HCT116 (cell line): ENCODE data around the gene SPTLC1. TPM values are rescaled to one million over a fixed set of nuclear protein-coding genes. Genes with fewer than 3 reads are reported as not detected.

Source experiments
- ATAC-seq: fragments of 200-7000 bp; cut with Tn5 transposase; 2 replicates; pipeline ENCODE4 v1.9.1; 2020; ENCODE audit warnings: mild to moderate bottlenecking, moderate library complexity
- BruUV-seq: library from RNA; stranded (reverse); fragments of 400-500 nt; replicated peaks from 2 replicates; lab custom pipeline; 2021; lab: Mats Ljungman, UMichigan
- CTCF ChIA-PET: fragments of 300-600 bp; sonication (Branson Sonifier 250); formaldehyde crosslinking; loops from one replicate; lab custom pipeline; 2021; ENCODE audit warnings: antibody characterized with exemption; lab: Charles Lee
- POLR2A ChIA-PET: fragments of 300-600, 350-600 bp; sonication (Branson Sonifier 250); formaldehyde crosslinking; loops from one replicate; lab custom pipeline; 2021; ENCODE audit warnings: antibody characterized with exemption; lab: Charles Lee
- RAD21 ChIA-PET, 2 experiments: fragments of 300-600 bp; sonication (Branson Sonifier 250); formaldehyde crosslinking; loops; one replicate each; lab custom pipeline; 2023; ENCODE audit warnings: low total read pairs in 2 of 2; ENCODE audit not compliant: uncharacterized antibody in 2 of 2, unreplicated experiment in 2 of 2, low non-redundant PET in 1 of 2; lab: Charles Lee
- DNase-seq: peaks from one replicate; pipeline ENCODE4 v3.0.0-alpha.2; 2010; ENCODE audit warnings: low read depth, low spot score
- H2AFZ ChIP-seq: fragments of 200-600 bp; shearing (Covaris generic), sonication (generic); 2 replicates; pipeline ENCODE4 v1.6.1; 2017; ENCODE audit warnings: low read depth, mixed run types, mixed read lengths, antibody characterized with exemption, low read length; ENCODE audit not compliant: poor library complexity, severe bottlenecking
- H3K27ac ChIP-seq: 2 replicates; pipeline ENCODE4 v1.5.1; 2012; ENCODE audit warnings: low read depth, low read length
- H3K27me3 ChIP-seq: fragments of 200-600 bp; sonication (generic); 2 replicates; pipeline ENCODE4 v1.6.1; 2016; ENCODE audit warnings: mixed run types, low read length, mixed read lengths; ENCODE audit not compliant: insufficient read depth
- H3K36me3 ChIP-seq, 2 experiments: fragments of 200-500 bp in 1 of 2; fragments of 200-600 bp in 1 of 2; sonication (Bioruptor generic) in 1 of 2; sonication (generic) in 1 of 2; 2 replicates each; pipeline versions ENCODE4 v1.5.1 to v1.6.1; 2014 to 2016; ENCODE audit warnings: low read length in 2 of 2, inconsistent platforms in 1 of 2, mixed read lengths in 1 of 2, mixed run types in 1 of 2; ENCODE audit not compliant: insufficient read depth in 2 of 2, control insufficient read depth in 1 of 2
- H3K4me1 ChIP-seq, 2 experiments: fragments of 200-600 bp in 1 of 2; sonication (generic) in 1 of 2; 2 replicates each; pipeline versions ENCODE4 v1.5.1 to v1.6.1; 2012 to 2017; ENCODE audit warnings: low read length in 2 of 2, inconsistent platforms in 1 of 2, mild to moderate bottlenecking in 1 of 2, mixed read lengths in 1 of 2, mixed run types in 1 of 2, moderate library complexity in 1 of 2; ENCODE audit not compliant: insufficient read depth in 2 of 2, control insufficient read depth in 1 of 2
- H3K4me2 ChIP-seq: fragments of 200-600 bp; sonication (generic); 2 replicates; pipeline ENCODE4 v1.6.1; 2017; ENCODE audit warnings: mixed run types, low read length, mixed read lengths
- H3K4me3 ChIP-seq, 2 experiments: fragments of 200-600 bp in 1 of 2; sonication (generic) in 1 of 2; replicated peaks in 1 of 2; 2 replicates each; pipeline ENCODE4 v1.5.1; 2011 to 2016; ENCODE audit warnings: low read length in 2 of 2, control low read depth in 1 of 2, low read depth in 1 of 2, mild to moderate bottlenecking in 1 of 2, mixed read lengths in 1 of 2, mixed run types in 1 of 2
- H3K79me2 ChIP-seq: fragments of 200-600 bp; sonication (generic); 2 replicates; pipeline ENCODE4 v1.6.1; 2017; ENCODE audit warnings: mild to moderate bottlenecking, mixed run types, low read length, moderate library complexity, mixed read lengths; ENCODE audit not compliant: insufficient read depth
- H3K9ac ChIP-seq: fragments of 200-600 bp; sonication (generic); 2 replicates; pipeline ENCODE4 v1.6.1; 2016; ENCODE audit warnings: low read length, mixed read lengths
- H3K9me2 ChIP-seq: fragments of 200-600 bp; sonication (generic), shearing (Covaris generic); 2 replicates; pipeline ENCODE4 v1.6.1; 2017; ENCODE audit warnings: mixed run types, mild to moderate bottlenecking, moderate library complexity; ENCODE audit not compliant: insufficient read depth
- H3K9me3 ChIP-seq, 2 experiments: fragments of 200-500 bp in 1 of 2; fragments of 200-600 bp in 1 of 2; sonication (Bioruptor generic) in 1 of 2; sonication (generic) in 1 of 2; 2 replicates each; pipeline ENCODE4 v1.6.1; 2014 to 2017; ENCODE audit warnings: low read length in 2 of 2, mixed read lengths in 2 of 2, inconsistent platforms in 1 of 2, low read depth in 1 of 2, mild to moderate bottlenecking in 1 of 2, mixed run types in 1 of 2, moderate library complexity in 1 of 2; ENCODE audit not compliant: control insufficient read depth in 1 of 2, insufficient read depth in 1 of 2
- H4K20me1 ChIP-seq: fragments of 200-600 bp; sonication (generic), shearing (Covaris generic); 2 replicates; pipeline ENCODE4 v1.6.1; 2017; ENCODE audit warnings: mixed run types, mild to moderate bottlenecking, moderate library complexity; ENCODE audit not compliant: insufficient read depth
- FOSL1 ChIP-seq: IDR thresholded peaks from 2 replicates; pipeline ENCODE4 v1.6.1; 2012; ENCODE audit warnings: low read depth
- REST ChIP-seq: IDR thresholded peaks from 2 replicates; pipeline ENCODE4 v1.6.1; 2012; ENCODE audit warnings: low read depth
- ZBTB33 ChIP-seq: IDR thresholded peaks from 2 replicates; pipeline ENCODE4 v1.6.1; 2011; ENCODE audit warnings: mild to moderate bottlenecking, low read length, moderate library complexity; ENCODE audit not compliant: insufficient replicate concordance; ENCODE audit errors: extremely low read depth
- intact Hi-C: fragments of 100-400 bp; cut with micrococcal nuclease; formaldehyde crosslinking; loops from 2 replicates; pipeline ENCODE4 v1.10.0; 2022
- total RNA-seq: library from RNA; stranded (reverse); gene quantifications from one replicate; pipeline ENCODE4 v1.2.1, GENCODE V29; 2021; ENCODE audit not compliant: unreplicated experiment

The SPTLC1 gene
- total RNA-seq, 1 experiment from 2014 or later = 81.7 TPM

GRCh38 chr9:92057226-92057625 lies 58.0 kb downstream of the SPTLC1 start:
- Histone ChIP-seq H3K27ac (no peak overlapping the region), H3K27me3 (no peaks in the 10 kb centered on the region), H3K4me3 (no peak overlapping the region), H3K9ac (no peak overlapping the region), H3K4me1 (no peaks in the 10 kb centered on the region), H3K9me3 (0 out of 4 replicates have a peak, but pooled peaks cover 0 to 4% of the 10 kb centered on the region in 2 experiments), H4K20me1 (no peaks in the 10 kb centered on the region), H3K4me2 (no peak overlapping the region), H3K36me3 (peaks cover 4 to 30% of the 10 kb centered on the region in 2 experiments; a peak in 3 of 4 replicates), H3K9me2 (no peaks in the 10 kb centered on the region), H3K79me2 (peaks cover 32% of the 10 kb centered on the region), H2AFZ (no peak overlapping the region)
- TF ChIP-seq ZBTB33 (no peak), FOSL1 (no peak), REST (no peak)
- DNase-seq (no peak), ATAC-seq (no peak)
- intact Hi-C loops = no loop called here
- BruUV-seq = no TSS peak
- ChIA-PET RAD21 (no interaction called here), POLR2A (no interaction called here), CTCF (no interaction called here)
